SK-N-SH (cell line): Measurements from ENCODE around the gene LRCH4. TPM values are rescaled to one million over a fixed set of nuclear protein-coding genes. Genes with fewer than 3 reads are reported as not detected.

Source experiments
- CTCF ChIA-PET: fragments of 300-600, 350-600 bp; formaldehyde crosslinking; extraction: SDS; loops from one replicate; lab custom pipeline; 2021; lab: Yijun Ruan, JAX
- POLR2A ChIA-PET: fragments of 350-600 bp; sonication (Branson Sonifier 250); formaldehyde crosslinking; extraction: SDS; loops from one replicate; lab custom pipeline; 2020; ENCODE audit warnings: antibody characterized with exemption, inconsistent platforms; lab: Yijun Ruan, JAX
- DNase-seq: peaks from one replicate; pipeline ENCODE4 v3.0.0; 2012
- H2AFZ ChIP-seq: fragments of 200-600 bp; sonication (generic); 2 replicates; pipeline ENCODE4 v1.8.1; 2016; ENCODE audit warnings: antibody characterized with exemption, mild to moderate bottlenecking, low read depth
- H3F3A ChIP-seq: fragments of 200-600 bp; sonication (generic); replicated peaks from 2 replicates; pipeline ENCODE3; 2016; ENCODE audit warnings: antibody characterized with exemption, mild to moderate bottlenecking; ENCODE audit not compliant: insufficient read depth
- H3K27ac ChIP-seq, 2 experiments: fragments of 200-500 bp in 1 of 2; fragments of 200-600 bp in 1 of 2; sonication (Bioruptor generic) in 1 of 2; sonication (generic), shearing (Covaris generic) in 1 of 2; 2 replicates each; pipeline versions ENCODE4 v1.5.1 to v1.6.1; 2014 to 2016; ENCODE audit warnings: low read depth in 2 of 2, inconsistent platforms in 1 of 2, low read length in 1 of 2, mild to moderate bottlenecking in 1 of 2, mixed read lengths in 1 of 2
- H3K27me3 ChIP-seq: fragments of 200-600 bp; sonication (generic), shearing (Covaris generic); 2 replicates; pipeline ENCODE4 v1.6.1; 2016; ENCODE audit warnings: mixed run types; ENCODE audit not compliant: insufficient read depth
- H3K36me3 ChIP-seq, 2 experiments: fragments of 200-500 bp in 1 of 2; fragments of 200-600 bp in 1 of 2; sonication (Bioruptor generic) in 1 of 2; sonication (generic) in 1 of 2; replicated peaks in 1 of 2; 2 replicates each; pipeline versions ENCODE3 to v1.5.1; 2014 to 2016; ENCODE audit warnings: low read length in 1 of 2, mild to moderate bottlenecking in 1 of 2; ENCODE audit not compliant: insufficient read depth in 2 of 2, control insufficient read depth in 1 of 2
- H3K4me1 ChIP-seq, 2 experiments: fragments of 200-500 bp in 1 of 2; fragments of 200-600 bp in 1 of 2; sonication (Bioruptor generic) in 1 of 2; sonication (generic), shearing (Covaris generic) in 1 of 2; 2 replicates each; pipeline versions ENCODE4 v1.5.1 to v1.6.1; 2014 to 2016; ENCODE audit warnings: low read depth in 1 of 2, low read length in 1 of 2, mixed run types in 1 of 2; ENCODE audit not compliant: insufficient read depth in 2 of 2, control insufficient read depth in 1 of 2
- H3K4me2 ChIP-seq: fragments of 200-600 bp; sonication (generic), shearing (Covaris generic); 2 replicates; pipeline ENCODE4 v1.6.1; 2017; ENCODE audit warnings: mixed run types
- H3K4me3 ChIP-seq, 2 experiments: fragments of 200-500 bp in 1 of 2; fragments of 200-600 bp in 1 of 2; sonication (Bioruptor generic) in 1 of 2; sonication (generic), shearing (Covaris generic) in 1 of 2; 2 replicates each; pipeline versions ENCODE4 v1.5.1 to v1.8.1; 2014 to 2016; ENCODE audit warnings: low read depth in 2 of 2, inconsistent platforms in 1 of 2, low read length in 1 of 2, mild to moderate bottlenecking in 1 of 2, mixed read lengths in 1 of 2, moderate library complexity in 1 of 2
- H3K79me2 ChIP-seq: fragments of 200-600 bp; sonication (generic); 2 replicates; pipeline ENCODE4 v1.8.1; 2017; ENCODE audit warnings: mild to moderate bottlenecking; ENCODE audit not compliant: insufficient read depth
- H3K9ac ChIP-seq: fragments of 200-600 bp; sonication (generic); 2 replicates; pipeline ENCODE4 v1.6.1; 2017; ENCODE audit warnings: mixed run types
- H3K9me2 ChIP-seq: fragments of 200-600 bp; sonication (generic); 2 replicates; pipeline ENCODE4 v1.6.1; 2017; ENCODE audit warnings: mixed run types
- H3K9me3 ChIP-seq: fragments of 200-600 bp; sonication (generic); 2 replicates; pipeline ENCODE4 v1.6.1; 2017; ENCODE audit warnings: mixed run types, mild to moderate bottlenecking, moderate library complexity
- H4K20me1 ChIP-seq: fragments of 200-600 bp; sonication (generic); 2 replicates; pipeline ENCODE4 v1.6.1; 2017; ENCODE audit warnings: mild to moderate bottlenecking, mixed run types; ENCODE audit not compliant: insufficient read depth
- FOSL2 ChIP-seq: IDR thresholded peaks from 2 replicates; pipeline ENCODE4 v1.4.0; 2012; ENCODE audit warnings: low read depth, mild to moderate bottlenecking, moderate library complexity, borderline replicate concordance
- FOXJ3 ChIP-seq: sonication (generic); formaldehyde crosslinking; IDR thresholded peaks from 2 replicates; pipeline ENCODE4 v1.5.1; 2020; ENCODE audit warnings: mild to moderate bottlenecking, missing genetic modification reagents
- GATA2 ChIP-seq: sonication (generic); formaldehyde crosslinking; IDR thresholded peaks from 2 replicates; pipeline ENCODE4 v1.5.0; 2020; ENCODE audit warnings: mild to moderate bottlenecking, missing genetic modification reagents
- MXI1 ChIP-seq: IDR thresholded peaks from 2 replicates; pipeline ENCODE4 v1.6.1; 2012; ENCODE audit warnings: mild to moderate bottlenecking, low read depth, low read length, improper control_type of control experiment
- NFIC ChIP-seq: IDR thresholded peaks from 2 replicates; pipeline ENCODE4 v1.4.0; 2012; ENCODE audit warnings: borderline replicate concordance
- NRF1 ChIP-seq: IDR thresholded peaks from 2 replicates; pipeline ENCODE4 v1.6.1; 2012; ENCODE audit warnings: low read depth, mild to moderate bottlenecking, low read length
- RCOR1 ChIP-seq: fragments of 150-350 bp; IDR thresholded peaks from 2 replicates; pipeline ENCODE4 v1.6.1; 2017; ENCODE audit warnings: antibody characterized with exemption, low read length
- YY1 ChIP-seq: IDR thresholded peaks from 2 replicates; pipeline ENCODE4 v1.4.0; 2012; ENCODE audit warnings: low read depth, mild to moderate bottlenecking
- ZBTB33 ChIP-seq: IDR thresholded peaks from 2 replicates; pipeline ENCODE4 v1.4.0; 2012; ENCODE audit warnings: low read depth, borderline replicate concordance
- whole genome bisulfite sequencing: methylation state at CpG from one replicate; pipeline ENCODE4 v1.1.6; 2017; ENCODE audit warnings: low lambda C conversion rate; 5-methylcytosine and 5-hydroxymethylcytosine counted together
- polyA plus RNA-seq, 3 experiments: library from polyadenylated mRNA; depleted of rRNA; stranded (reverse); fragments of >200 nt; gene quantifications; 2 replicates each; pipeline ENCODE4 v1.2.3, GENCODE V29; 2012
- TF ChIP-seq, protein P1 (sequence below): IDR thresholded peaks from 2 replicates; pipeline ENCODE4 v1.6.1; 2012; ENCODE audit warnings: mild to moderate bottlenecking, low read depth, low read length, moderate library complexity
- TF ChIP-seq, protein P2 (sequence below): IDR thresholded peaks from 2 replicates; pipeline ENCODE4 v1.4.0; 2012; ENCODE audit warnings: low read depth, borderline replicate concordance

The LRCH4 gene
- polyA plus RNA-seq, 1 of the 3 experiments (the other 2 are of a cell fraction) = 29.8 TPM

- H3K9ac ChIP-seq = no peak overlapping the region
- 0 out of 2 replicates have a peak, but pooled peaks cover 7% of the 10 kb centered on the region for H4K20me1 ChIP-seq
- no peaks in the 10 kb centered on the region for H3K27me3 ChIP-seq
- TF ChIP-seq, protein P1, sequence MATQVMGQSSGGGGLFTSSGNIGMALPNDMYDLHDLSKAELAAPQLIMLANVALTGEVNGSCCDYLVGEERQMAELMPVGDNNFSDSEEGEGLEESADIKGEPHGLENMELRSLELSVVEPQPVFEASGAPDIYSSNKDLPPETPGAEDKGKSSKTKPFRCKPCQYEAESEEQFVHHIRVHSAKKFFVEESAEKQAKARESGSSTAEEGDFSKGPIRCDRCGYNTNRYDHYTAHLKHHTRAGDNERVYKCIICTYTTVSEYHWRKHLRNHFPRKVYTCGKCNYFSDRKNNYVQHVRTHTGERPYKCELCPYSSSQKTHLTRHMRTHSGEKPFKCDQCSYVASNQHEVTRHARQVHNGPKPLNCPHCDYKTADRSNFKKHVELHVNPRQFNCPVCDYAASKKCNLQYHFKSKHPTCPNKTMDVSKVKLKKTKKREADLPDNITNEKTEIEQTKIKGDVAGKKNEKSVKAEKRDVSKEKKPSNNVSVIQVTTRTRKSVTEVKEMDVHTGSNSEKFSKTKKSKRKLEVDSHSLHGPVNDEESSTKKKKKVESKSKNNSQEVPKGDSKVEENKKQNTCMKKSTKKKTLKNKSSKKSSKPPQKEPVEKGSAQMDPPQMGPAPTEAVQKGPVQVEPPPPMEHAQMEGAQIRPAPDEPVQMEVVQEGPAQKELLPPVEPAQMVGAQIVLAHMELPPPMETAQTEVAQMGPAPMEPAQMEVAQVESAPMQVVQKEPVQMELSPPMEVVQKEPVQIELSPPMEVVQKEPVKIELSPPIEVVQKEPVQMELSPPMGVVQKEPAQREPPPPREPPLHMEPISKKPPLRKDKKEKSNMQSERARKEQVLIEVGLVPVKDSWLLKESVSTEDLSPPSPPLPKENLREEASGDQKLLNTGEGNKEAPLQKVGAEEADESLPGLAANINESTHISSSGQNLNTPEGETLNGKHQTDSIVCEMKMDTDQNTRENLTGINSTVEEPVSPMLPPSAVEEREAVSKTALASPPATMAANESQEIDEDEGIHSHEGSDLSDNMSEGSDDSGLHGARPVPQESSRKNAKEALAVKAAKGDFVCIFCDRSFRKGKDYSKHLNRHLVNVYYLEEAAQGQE = no peak
- TF ChIP-seq NRF1 (no peak), FOXJ3 (no peak), NFIC (no peak), FOSL2 (no peak), GATA2 (CRISPR knock-in tag) (no peak), YY1 (no peak), ZBTB33 (no peak), RCOR1 (no peak), MXI1 (no peak)
- TF ChIP-seq, protein P2, sequence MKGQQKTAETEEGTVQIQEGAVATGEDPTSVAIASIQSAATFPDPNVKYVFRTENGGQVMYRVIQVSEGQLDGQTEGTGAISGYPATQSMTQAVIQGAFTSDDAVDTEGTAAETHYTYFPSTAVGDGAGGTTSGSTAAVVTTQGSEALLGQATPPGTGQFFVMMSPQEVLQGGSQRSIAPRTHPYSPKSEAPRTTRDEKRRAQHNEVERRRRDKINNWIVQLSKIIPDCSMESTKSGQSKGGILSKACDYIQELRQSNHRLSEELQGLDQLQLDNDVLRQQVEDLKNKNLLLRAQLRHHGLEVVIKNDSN = no peak
- no peak overlapping the region for H3K4me2 ChIP-seq
- peak; percentile 11 for DNase-seq
- no peaks in the 10 kb centered on the region for H3K4me1 ChIP-seq
- H3K36me3 ChIP-seq = peaks cover 27 to 60% of the 10 kb centered on the region in 2 experiments
- no peaks in the 10 kb centered on the region for H3K9me3 ChIP-seq
- H3K9me2 ChIP-seq = no peaks in the 10 kb centered on the region
- CTCF ChIA-PET = interaction anchor here (0.7 to 4.3 kb wide), 7 partner anchors 9 to 148 kb away, joined by 3 to 30 read pairs (median 4); no protein-coding TSS in a partner anchor
- H3K27ac ChIP-seq = no peak overlapping the region
- 93% methylated on average over 14 of the region's 14 CpGs for WGBS
- H3K4me3 ChIP-seq = no peak overlapping the region
- H3K79me2 ChIP-seq = peaks cover 4% of the 10 kb centered on the region; the same call in 1 of the 2 replicates
- POLR2A ChIA-PET = interaction anchor here (0.8 kb wide), 1 partner anchor 9 kb away, joined by 4 read pairs; the partner anchor contains the start of gene FBXO24
- no peaks in the 10 kb centered on the region for H3F3A ChIP-seq
- H2AFZ ChIP-seq = no peak overlapping the region
Measured at GRCh38 chr7:100577507-100577906, 8.4 kb downstream of the LRCH4 start.
